Stimulated activated naive B cell treated with anti-CD40 and anti-IgM and Interleukin-4, amounts not matched to agents 10 μg/mL and 1 μg/mL and 100 μg/mL, for 72 hours (primary cell): ENCODE data around the gene SNAPC2.

Source experiments
- ATAC-seq, 2 donors: fragments of 150-1000 bp; cut with Tn5 transposase; replicated peaks; 2 replicates each; pipeline ENCODE4 v1.10.0; 2021; ENCODE audit warnings: moderate library complexity in 1 of 2
- DNase-seq: peaks from one replicate; pipeline ENCODE4 v3.0.0; 2021
- H3K27ac Mint-ChIP-seq: one replicate; pipeline ENCODE4 v1.8.0; 2022; ENCODE audit warnings: mild to moderate bottlenecking, mixed read lengths
- H3K27me3 Mint-ChIP-seq, 2 donors: one replicate each; pipeline ENCODE4 v1.8.0; 2022; ENCODE audit warnings: mixed read lengths in 2 of 2
- H3K36me3 Mint-ChIP-seq, 2 donors: one replicate each; pipeline ENCODE4 v1.8.0; 2022; ENCODE audit warnings: mixed read lengths in 2 of 2, mild to moderate bottlenecking in 1 of 2
- H3K4me1 Mint-ChIP-seq, 2 donors: one replicate each; pipeline ENCODE4 v1.8.0; 2022; ENCODE audit warnings: mixed read lengths in 2 of 2, mild to moderate bottlenecking in 1 of 2
- H3K4me3 Mint-ChIP-seq, 2 donors: one replicate each; pipeline ENCODE4 v1.8.0; 2022; ENCODE audit warnings: mild to moderate bottlenecking in 2 of 2, mixed read lengths in 2 of 2, moderate library complexity in 1 of 2
- H3K9me3 Mint-ChIP-seq, 2 donors: one replicate each; pipeline ENCODE4 v1.8.0; 2022; ENCODE audit warnings: mixed read lengths in 2 of 2, mild to moderate bottlenecking in 1 of 2

Gene SNAPC2

GRCh38 chr19:7963566-7963965 is 43.4 kb downstream of the SNAPC2 start:
- ATAC-seq, result no peak
- peaks cover 26 to 43% of the 10 kb centered on the region in 2 donors for H3K36me3 Mint-ChIP-seq
- no peaks in the 10 kb centered on the region for H3K9me3 Mint-ChIP-seq
- H3K27ac Mint-ChIP-seq, result no peak overlapping the region
- no peaks in the 10 kb centered on the region for H3K4me1 Mint-ChIP-seq
- H3K27me3 Mint-ChIP-seq, result no peaks in the 10 kb centered on the region
- DNase-seq, result no peak
- no peak overlapping the region for H3K4me3 Mint-ChIP-seq

GRCh38 chr19:7965259-7965841 is 45.2 kb downstream of the SNAPC2 start:
- no peak overlapping the region for H3K4me3 Mint-ChIP-seq
- no peak overlapping the region for H3K27ac Mint-ChIP-seq
- peaks cover 32 to 49% of the 10 kb centered on the region in 2 donors for H3K36me3 Mint-ChIP-seq
- DNase-seq, result no peak
- H3K9me3 Mint-ChIP-seq, result no peaks in the 10 kb centered on the region
- H3K4me1 Mint-ChIP-seq, result no peaks in the 10 kb centered on the region
- ATAC-seq, result no peak
- H3K27me3 Mint-ChIP-seq, result no peaks in the 10 kb centered on the region

- DNase-seq (no peak), ATAC-seq (no peak)
- Mint-ChIP-seq H3K36me3 (peaks cover 37 to 48% of the 10 kb centered on the region in 2 donors), H3K9me3 (no peaks in the 10 kb centered on the region), H3K27me3 (no peaks in the 10 kb centered on the region), H3K4me1 (no peaks in the 10 kb centered on the region), H3K27ac (peak overlapping the region; percentile 76), H3K4me3 (no peak overlapping the region)
Measured at GRCh38 chr19:7965921-7966665, 46.0 kb downstream of the SNAPC2 start.

- Mint-ChIP-seq H3K4me3 (no peak overlapping the region), H3K27ac (no peak overlapping the region), H3K4me1 (no peaks in the 10 kb centered on the region), H3K9me3 (no peaks in the 10 kb centered on the region), H3K27me3 (no peaks in the 10 kb centered on the region), H3K36me3 (peaks cover 36 to 38% of the 10 kb centered on the region in 2 donors)
- ATAC-seq (no peak), DNase-seq (no peak)
Measured at GRCh38 chr19:7968008-7968795, 48.1 kb downstream of the SNAPC2 start.

- Mint-ChIP-seq H3K4me1 (no peaks in the 10 kb centered on the region), H3K36me3 (peaks cover 44 to 45% of the 10 kb centered on the region in 2 donors), H3K9me3 (no peaks in the 10 kb centered on the region), H3K27me3 (no peaks in the 10 kb centered on the region), H3K4me3 (no peak overlapping the region), H3K27ac (no peak overlapping the region)
- no peak for DNase-seq
- no peak for ATAC-seq
Measured at GRCh38 chr19:7968796-7969554, 48.8 kb downstream of the SNAPC2 start.

- DNase-seq (no peak), ATAC-seq (no peak)
- no peak overlapping the region for H3K4me3 Mint-ChIP-seq
- peaks cover 47 to 48% of the 10 kb centered on the region in 2 donors for H3K36me3 Mint-ChIP-seq
- no peaks in the 10 kb centered on the region for H3K4me1 Mint-ChIP-seq
- no peak overlapping the region for H3K27ac Mint-ChIP-seq
- H3K9me3 Mint-ChIP-seq, result no peaks in the 10 kb centered on the region
- no peaks in the 10 kb centered on the region for H3K27me3 Mint-ChIP-seq
Measured at GRCh38 chr19:7969555-7969939, 49.4 kb downstream of the SNAPC2 start.

- no peak overlapping the region for H3K4me3 Mint-ChIP-seq
- no peaks in the 10 kb centered on the region for H3K9me3 Mint-ChIP-seq
- H3K27ac Mint-ChIP-seq, result peak overlapping the region; percentile 65
- no peaks in the 10 kb centered on the region for H3K27me3 Mint-ChIP-seq
- H3K36me3 Mint-ChIP-seq, result peaks cover 42 to 46% of the 10 kb centered on the region in 2 donors
- peak; percentile 11 for DNase-seq
- no peaks in the 10 kb centered on the region for H3K4me1 Mint-ChIP-seq
- ATAC-seq, result peak in 1 of 2 donors; percentile 45
Measured at GRCh38 chr19:7970716-7971448, 50.7 kb downstream of the SNAPC2 start.

- H3K27ac Mint-ChIP-seq, result no peak overlapping the region
- H3K9me3 Mint-ChIP-seq, result no peaks in the 10 kb centered on the region
- ATAC-seq (no peak), DNase-seq (no peak)
- H3K4me3 Mint-ChIP-seq, result no peak overlapping the region
- H3K36me3 Mint-ChIP-seq, result peaks cover 35 to 40% of the 10 kb centered on the region in 2 donors
- H3K4me1 Mint-ChIP-seq, result no peaks in the 10 kb centered on the region
- H3K27me3 Mint-ChIP-seq, result no peaks in the 10 kb centered on the region
Measured at GRCh38 chr19:7971553-7972520, 51.7 kb downstream of the SNAPC2 start.
